ENCODE data around the gene FASLG. TPM values are rescaled to one million over a fixed set of nuclear protein-coding genes. Genes with fewer than 3 reads are reported as not detected.

Gene FASLG
- total and polyA plus RNA-seq, 10 of the 15 experiments (the other 5 are each of a cell fraction or from before 2014, with no cell fraction given): 0.05 to 4.0 (median 0.09) TPM; not detected in 2

GRCh38 chr1:172612478-172612877 is 46.4 kb upstream of the FASLG start:
- no peak for TF ChIP-seq CEBPZ (IDR thresholded peaks at IDR 0.05; ENCODE audit: low read depth, low read length)
- no peak for TF ChIP-seq SREBF1 (IDR thresholded peaks at IDR 0.05; ENCODE audit: low read length)
- no peak for TF ChIP-seq STAT3 (IDR thresholded peaks at IDR 0.05; ENCODE audit: low read depth, low read length)
- no peak for TF ChIP-seq ELK1 (IDR thresholded peaks at IDR 0.05; ENCODE audit: low read depth, low read length)
- TF ChIP-seq SKIL (IDR thresholded peaks at IDR 0.05; ENCODE audit: low read depth, poor library complexity, severe bottlenecking): no peak
- TF ChIP-seq NR2F1 (conservative IDR thresholded peaks at IDR 0.05): no peak
- TF ChIP-seq FOXK2 (IDR thresholded peaks at IDR 0.05): no peak
- no peak for TF ChIP-seq NR2C2 (IDR thresholded peaks at IDR 0.05; ENCODE audit: borderline replicate concordance, control insufficient read depth, insufficient read length, low read depth)
- TF ChIP-seq CBX3 (IDR thresholded peaks at IDR 0.05; ENCODE audit: borderline replicate concordance, low read depth): no peak
- TF ChIP-seq MLLT1 (IDR thresholded peaks at IDR 0.05): no peak
- TF ChIP-seq IKZF1 (conservative IDR thresholded peaks at IDR 0.05): no peak
- TF ChIP-seq CBFB (IDR thresholded peaks at IDR 0.05; ENCODE audit: low read depth): no peak
- no peak for TF ChIP-seq MEF2B (IDR thresholded peaks at IDR 0.05; ENCODE audit: partially characterized antibody, poor library complexity, severe bottlenecking)
- Histone ChIP-seq H3K4me3 (no peak overlapping the region), H3K9me3 (replicated peaks; ENCODE audit: control insufficient read depth, insufficient read depth, low read length) (peaks cover 5% of the 10 kb centered on the region; the same call in 1 of the 3 replicates), H3K4me2 (ENCODE audit: control insufficient read depth, insufficient read depth) (no peak overlapping the region), H3K27ac (ENCODE audit: control insufficient read depth, insufficient read depth) (no peak overlapping the region), H3K27me3 (replicated peaks in 1 of 2; ENCODE audit: control insufficient read depth in 2 of 2, insufficient read depth in 2 of 2, low read length in 1 of 2) (no peaks in the 10 kb centered on the region; a peak in 1 of 4 replicates), H4K20me1 (ENCODE audit: control insufficient read depth, insufficient read depth) (no peaks in the 10 kb centered on the region), H3K9ac (ENCODE audit: control insufficient read depth, insufficient read depth, low read length) (no peak overlapping the region), H3K4me1 (ENCODE audit: control insufficient read depth, insufficient read depth, low read length) (no peaks in the 10 kb centered on the region), H2AFZ (ENCODE audit: control insufficient read depth, low read depth, low read length) (no peak overlapping the region), H3K36me3 (ENCODE audit: control insufficient read depth in 2 of 2, insufficient read depth in 2 of 2, low read length in 1 of 2) (peaks cover 0 to 5% of the 10 kb centered on the region in 2 experiments; a peak in 1 of 4 replicates), H3K79me2 (ENCODE audit: control insufficient read depth, insufficient read depth, low read length) (no peaks in the 10 kb centered on the region)
- DNase-seq (ENCODE audit: low read depth, low spot score): no peak
- ChIA-PET CTCF (no interaction called here), SMC1A (ENCODE audit: uncharacterized antibody, unreplicated experiment) (no interaction called here), POLR2A (no interaction called here), RAD21 (ENCODE audit: unreplicated experiment) (no interaction called here)
- in situ Hi-C loops (cut with MboI) (no loop called here), intact Hi-C loops (cut with micrococcal nuclease; ENCODE audit: unreplicated experiment) (no loop called here)
- BruUV-seq (replicated peaks): no TSS peak
- no peak for FAIRE-seq
- ATAC-seq: no peak
- 81% methylated on average over 2 of the region's 2 CpGs for WGBS (ENCODE audit: insufficient coverage, insufficient replicate concordance, low lambda C conversion rate, missing lambda C conversion rate)

Measured in GM12878 (cell line).